Fibroblast of pulmonary artery (primary cell): ENCODE results near the gene KCNF1.

Source experiments
- DNase-seq: peaks from one replicate; pipeline ENCODE4 v3.0.0-alpha.2; 2010; ENCODE audit warnings: low read depth
- H3K4me3 ChIP-seq: replicated peaks from 2 replicates; pipeline ENCODE4 v1.5.1; 2011; ENCODE audit warnings: low read depth, mild to moderate bottlenecking, control low read depth, low read length, moderate library complexity
- TF ChIP-seq, protein P1 (sequence below): IDR thresholded peaks from 2 replicates; pipeline ENCODE4 v1.5.1; 2011; ENCODE audit warnings: mild to moderate bottlenecking, control low read depth, low read length, inconsistent platforms; ENCODE audit errors: missing control alignments

The KCNF1 gene

DNA sequence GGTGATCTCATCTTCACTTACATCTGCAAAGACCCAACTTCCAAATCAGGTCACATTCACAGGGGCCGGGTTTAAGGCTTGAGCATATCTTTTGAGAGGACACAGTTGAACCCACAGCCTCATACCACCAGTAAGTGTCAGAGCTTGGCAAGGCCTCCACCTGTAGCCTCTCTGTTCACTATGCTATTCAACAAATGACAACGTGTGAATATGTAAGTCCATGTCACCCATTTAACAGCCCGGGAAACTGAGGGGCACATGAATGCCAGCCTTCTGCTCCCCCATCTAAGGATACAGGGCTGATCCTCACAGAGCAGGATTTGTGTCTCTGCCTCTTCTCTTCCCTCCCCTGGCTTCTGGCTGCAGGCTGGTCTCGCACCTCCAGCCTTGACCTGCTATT lies 3.5 kb upstream of the KCNF1 start:
- H3K4me3 ChIP-seq = no peak overlapping the region
- no peak for DNase-seq
- TF ChIP-seq, protein P1, sequence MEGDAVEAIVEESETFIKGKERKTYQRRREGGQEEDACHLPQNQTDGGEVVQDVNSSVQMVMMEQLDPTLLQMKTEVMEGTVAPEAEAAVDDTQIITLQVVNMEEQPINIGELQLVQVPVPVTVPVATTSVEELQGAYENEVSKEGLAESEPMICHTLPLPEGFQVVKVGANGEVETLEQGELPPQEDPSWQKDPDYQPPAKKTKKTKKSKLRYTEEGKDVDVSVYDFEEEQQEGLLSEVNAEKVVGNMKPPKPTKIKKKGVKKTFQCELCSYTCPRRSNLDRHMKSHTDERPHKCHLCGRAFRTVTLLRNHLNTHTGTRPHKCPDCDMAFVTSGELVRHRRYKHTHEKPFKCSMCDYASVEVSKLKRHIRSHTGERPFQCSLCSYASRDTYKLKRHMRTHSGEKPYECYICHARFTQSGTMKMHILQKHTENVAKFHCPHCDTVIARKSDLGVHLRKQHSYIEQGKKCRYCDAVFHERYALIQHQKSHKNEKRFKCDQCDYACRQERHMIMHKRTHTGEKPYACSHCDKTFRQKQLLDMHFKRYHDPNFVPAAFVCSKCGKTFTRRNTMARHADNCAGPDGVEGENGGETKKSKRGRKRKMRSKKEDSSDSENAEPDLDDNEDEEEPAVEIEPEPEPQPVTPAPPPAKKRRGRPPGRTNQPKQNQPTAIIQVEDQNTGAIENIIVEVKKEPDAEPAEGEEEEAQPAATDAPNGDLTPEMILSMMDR = no peak

DNA sequence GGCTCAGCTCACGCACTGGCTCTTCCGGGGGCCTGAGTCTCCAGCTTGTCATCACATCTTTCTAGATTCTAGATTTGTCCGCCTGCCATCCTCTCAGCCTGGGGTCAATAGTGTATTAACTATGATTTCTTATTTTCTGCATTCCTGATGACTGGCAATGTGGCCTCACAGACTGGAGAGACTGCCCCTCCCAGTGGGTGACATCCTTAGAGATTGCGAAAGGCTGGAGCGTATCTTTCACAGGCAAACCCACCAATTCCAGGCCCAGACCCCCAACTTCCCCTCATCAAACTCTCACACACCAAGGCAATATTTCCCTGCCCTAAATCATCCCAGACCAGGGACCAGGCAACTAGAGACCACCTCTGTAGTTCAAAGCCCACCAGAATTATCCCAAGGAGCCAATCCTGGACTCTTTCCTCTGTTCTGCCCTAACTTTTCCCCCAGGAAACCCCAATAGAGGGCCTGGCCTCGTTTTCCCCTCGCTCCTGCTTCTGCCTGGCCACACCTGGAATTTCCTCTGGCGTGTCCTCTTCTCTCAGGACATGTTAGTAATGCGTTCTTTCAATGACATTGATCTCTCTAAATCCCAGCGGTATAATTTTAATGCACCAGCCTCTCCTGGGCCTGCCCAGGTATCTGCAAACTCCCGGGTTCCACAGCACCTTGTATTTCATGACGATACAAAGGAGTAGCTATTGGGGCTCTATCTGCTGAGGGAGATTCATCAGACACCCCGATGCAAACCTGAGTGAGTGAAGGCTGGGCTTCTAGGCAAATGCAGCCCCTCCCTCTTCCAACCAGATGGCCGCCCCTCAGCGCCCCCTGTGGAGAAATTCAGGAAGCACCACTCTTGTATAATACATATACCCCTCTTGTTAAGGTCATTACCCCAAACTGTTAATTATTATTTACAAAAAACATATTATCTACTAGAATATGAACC lies 2.4 kb upstream of the KCNF1 start:
- no peak overlapping the region for H3K4me3 ChIP-seq
- TF ChIP-seq, protein P1 = peak; percentile 34
- no peak for DNase-seq

DNA sequence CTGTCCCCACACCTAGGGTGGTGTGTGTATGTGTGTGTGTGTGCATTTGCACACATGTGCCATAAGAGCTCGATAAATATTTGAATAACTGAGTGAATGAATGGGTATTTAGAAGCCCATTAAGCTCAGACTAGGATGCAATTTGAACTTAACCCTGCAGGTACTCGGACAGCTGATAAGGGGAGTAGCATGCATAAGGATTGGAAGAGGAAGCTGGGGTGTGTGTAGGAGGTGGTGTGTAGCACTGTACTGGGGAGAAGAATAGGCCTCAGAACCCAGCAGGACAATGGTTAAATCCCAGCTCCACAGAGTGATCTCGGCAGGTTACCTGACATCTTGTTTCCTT lies 1.8 kb upstream of the KCNF1 start:
- H3K4me3 ChIP-seq = no peak overlapping the region
- TF ChIP-seq, protein P1 = no peak
- no peak for DNase-seq

DNA sequence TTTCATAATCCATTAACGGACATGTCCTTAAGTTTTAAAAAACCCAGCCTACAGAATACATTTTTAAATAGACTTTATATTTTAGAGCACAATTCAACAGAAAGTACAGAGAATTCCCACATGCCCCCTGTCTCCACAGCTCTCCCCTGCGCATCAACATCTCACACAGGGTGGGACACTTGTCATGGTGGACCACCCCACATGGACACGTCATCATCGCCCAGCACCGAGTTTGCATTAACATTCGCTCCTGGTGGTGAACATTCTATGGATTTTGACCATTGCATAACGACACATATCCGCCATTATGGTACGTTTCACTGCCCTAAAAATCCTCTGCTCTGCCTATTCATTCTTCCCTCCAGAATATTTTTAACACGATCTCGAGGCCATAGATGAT lies 1.1 kb upstream of the KCNF1 start:
- TF ChIP-seq, protein P1 = no peak
- no peak overlapping the region for H3K4me3 ChIP-seq
- DNase-seq = no peak

DNA sequence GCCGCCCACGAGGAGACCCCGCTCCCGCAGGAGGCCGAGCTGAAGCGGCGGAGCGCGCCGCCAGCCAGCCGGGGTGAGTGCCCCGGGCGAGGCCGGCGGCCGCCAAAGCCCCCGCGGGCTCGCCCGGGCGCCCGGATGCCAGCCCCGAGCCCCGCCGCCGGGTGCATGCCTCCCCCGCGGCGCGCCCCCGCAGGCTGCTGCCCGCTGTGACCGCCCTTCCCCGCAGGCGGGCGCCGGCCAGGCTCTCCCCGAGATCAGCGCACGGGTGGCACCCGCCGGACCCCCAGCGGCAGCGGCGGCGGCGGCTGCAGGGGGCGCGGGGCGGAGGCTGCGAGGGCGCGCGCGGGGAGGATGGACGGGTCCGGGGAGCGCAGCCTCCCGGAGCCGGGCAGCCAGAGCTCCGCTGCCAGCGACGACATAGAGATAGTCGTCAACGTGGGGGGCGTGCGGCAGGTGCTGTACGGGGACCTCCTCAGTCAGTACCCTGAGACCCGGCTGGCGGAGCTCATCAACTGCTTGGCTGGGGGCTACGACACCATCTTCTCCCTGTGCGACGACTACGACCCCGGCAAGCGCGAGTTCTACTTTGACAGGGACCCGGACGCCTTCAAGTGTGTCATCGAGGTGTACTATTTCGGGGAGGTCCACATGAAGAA lies 470 bp downstream of the KCNF1 start:
- DNase-seq = no peak
- TF ChIP-seq, protein P1 = no peak
- H3K4me3 ChIP-seq = peak overlapping the region; percentile 17

DNA sequence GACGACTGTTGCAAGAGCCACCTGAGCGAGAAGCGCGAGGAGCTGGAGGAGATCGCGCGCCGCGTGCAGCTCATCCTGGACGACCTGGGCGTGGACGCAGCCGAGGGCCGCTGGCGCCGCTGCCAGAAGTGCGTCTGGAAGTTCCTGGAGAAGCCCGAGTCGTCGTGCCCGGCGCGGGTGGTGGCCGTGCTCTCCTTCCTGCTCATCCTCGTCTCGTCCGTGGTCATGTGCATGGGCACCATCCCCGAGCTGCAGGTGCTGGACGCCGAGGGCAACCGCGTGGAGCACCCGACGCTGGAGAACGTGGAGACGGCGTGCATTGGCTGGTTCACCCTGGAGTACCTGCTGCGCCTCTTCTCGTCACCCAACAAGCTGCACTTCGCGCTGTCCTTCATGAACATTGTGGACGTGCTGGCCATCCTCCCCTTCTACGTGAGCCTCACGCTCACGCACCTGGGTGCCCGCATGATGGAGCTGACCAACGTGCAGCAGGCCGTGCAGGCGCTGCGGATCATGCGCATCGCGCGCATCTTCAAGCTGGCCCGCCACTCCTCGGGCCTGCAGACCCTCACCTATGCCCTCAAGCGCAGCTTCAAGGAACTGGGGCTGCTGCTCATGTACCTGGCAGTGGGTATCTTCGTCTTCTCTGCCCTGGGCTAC lies 1.2 kb downstream of the KCNF1 start:
- DNase-seq = no peak
- TF ChIP-seq, protein P1 = no peak
- no peak overlapping the region for H3K4me3 ChIP-seq
